Hematopoietic multipotent progenitor cell (in vitro differentiated cells): ENCODE results near the gene NOS1AP. TPM values are rescaled to one million over a fixed set of nuclear protein-coding genes. Genes with fewer than 3 reads are reported as not detected.

ENCODE experiments used
- DNase-seq, 3 donors: peaks; one replicate each; pipeline ENCODE4 v3.0.0-alpha.2; 2011 to 2015; ENCODE audit warnings: low read depth in 2 of 3, low spot score in 2 of 3
- total RNA-seq: library from RNA; depleted of rRNA; stranded (reverse); fragments of >200 nt; gene quantifications from one replicate; pipeline ENCODE4 v1.2.3, GENCODE V29; 2012

Gene NOS1AP
- total RNA-seq, 1 donor = under 0.01 TPM

GRCh38 chr1:162087574-162087973 lies 18.1 kb downstream of the NOS1AP start:
- DNase-seq = no peak

GRCh38 chr1:162088281-162088969 lies 18.9 kb downstream of the NOS1AP start:
- DNase-seq = no peak

GRCh38 chr1:162089748-162090147 lies 20.3 kb downstream of the NOS1AP start:
- DNase-seq = no peak

GRCh38 chr1:162090378-162090777 lies 20.9 kb downstream of the NOS1AP start:
- DNase-seq = no peak

GRCh38 chr1:162091681-162092524 lies 22.4 kb downstream of the NOS1AP start:
- DNase-seq = no peak

- no peak for DNase-seq
Observed at GRCh38 chr1:162093095-162093494, 23.6 kb downstream of the NOS1AP start.

- DNase-seq = no peak
Observed at GRCh38 chr1:162094271-162094670, 24.8 kb downstream of the NOS1AP start.

GRCh38 chr1:162094723-162095122 lies 25.2 kb downstream of the NOS1AP start:
- DNase-seq = no peak

GRCh38 chr1:162107911-162108310 lies 38.4 kb downstream of the NOS1AP start:
- DNase-seq = no peak

GRCh38 chr1:162108426-162108825 lies 38.9 kb downstream of the NOS1AP start:
- DNase-seq = no peak

- DNase-seq = no peak
Observed at GRCh38 chr1:162110910-162111309, 41.4 kb downstream of the NOS1AP start.

GRCh38 chr1:162111572-162111971 lies 42.1 kb downstream of the NOS1AP start:
- no peak for DNase-seq

GRCh38 chr1:162113419-162113818 lies 43.9 kb downstream of the NOS1AP start:
- DNase-seq = peak in 1 of 3 donors; percentile 9

GRCh38 chr1:162117039-162117774 lies 47.7 kb downstream of the NOS1AP start:
- DNase-seq = no peak

GRCh38 chr1:162118063-162118462 lies 48.6 kb downstream of the NOS1AP start:
- DNase-seq = no peak

GRCh38 chr1:162128693-162129356 lies 59.3 kb downstream of the NOS1AP start:
- DNase-seq = no peak

GRCh38 chr1:162130308-162130707 lies 60.8 kb downstream of the NOS1AP start:
- DNase-seq = no peak

- no peak for DNase-seq
Observed at GRCh38 chr1:162131400-162132321, 62.2 kb downstream of the NOS1AP start.

- DNase-seq = no peak
Observed at GRCh38 chr1:162133566-162133965, 64.1 kb downstream of the NOS1AP start.

GRCh38 chr1:162134646-162135045 lies 65.2 kb downstream of the NOS1AP start:
- DNase-seq = no peak
